Measurements from ENCODE around the gene FAM131A. TPM values are rescaled to one million over a fixed set of nuclear protein-coding genes. Genes with fewer than 3 reads are reported as not detected.

Gene FAM131A
- total RNA-seq, 1 experiment from 2014 or later: 23.0 TPM

GRCh38 chr3:184291738-184292445, 45.5 kb upstream of the FAM131A start:
- CTCF ChIA-PET: interaction anchor here (1.3 to 1.5 kb wide), 2 partner anchors 30 to 42 kb away, joined by 3 read pairs; partner anchors contain the start of genes CAMK2N2 and EEF1AKMT4
- H3K4me1 Mint-ChIP-seq: no peaks in the 10 kb centered on the region
- ATAC-seq (no peak), DNase-seq (ENCODE audit: low spot score) (no peak)
- POLR2A ChIA-PET: no interaction called here
- no peaks in the 10 kb centered on the region for H3K9me3 Mint-ChIP-seq
- H3K27me3 Mint-ChIP-seq (ENCODE audit: low read depth): peaks cover 5% of the 10 kb centered on the region; the same call in 1 of the 2 replicates
- H3K27ac Mint-ChIP-seq: no peak overlapping the region
- H3K4me3 Mint-ChIP-seq: no peak overlapping the region
- TF ChIP-seq ATF2 (CRISPR knock-in tag; IDR thresholded peaks at IDR 0.05; ENCODE audit: borderline replicate concordance, low read depth) (no peak), NFATC4 (CRISPR knock-in tag; IDR thresholded peaks at IDR 0.05) (no peak), NR2C2 (CRISPR knock-in tag; IDR thresholded peaks at IDR 0.05) (no peak), ZSCAN18 (CRISPR knock-in tag; IDR thresholded peaks at IDR 0.05) (no peak), TEAD1 (CRISPR knock-in tag; IDR thresholded peaks at IDR 0.05) (no peak), JUN (CRISPR knock-in tag; IDR thresholded peaks at IDR 0.05) (no peak), ERG (CRISPR knock-in tag; IDR thresholded peaks at IDR 0.05) (no peak), ETV6 (CRISPR knock-in tag; IDR thresholded peaks at IDR 0.05) (no peak), TCF7 (CRISPR knock-in tag; IDR thresholded peaks at IDR 0.05; ENCODE audit: low read depth) (no peak), USF1 (CRISPR knock-in tag; IDR thresholded peaks at IDR 0.05) (no peak), ESRRA (CRISPR knock-in tag; IDR thresholded peaks at IDR 0.05; ENCODE audit: borderline replicate concordance) (no peak), MXD4 (CRISPR knock-in tag; IDR thresholded peaks at IDR 0.05; ENCODE audit: borderline replicate concordance) (no peak), NFE2L1 (CRISPR knock-in tag; IDR thresholded peaks at IDR 0.05) (no peak), MAX (CRISPR knock-in tag; IDR thresholded peaks at IDR 0.05) (no peak), ZNF416 (CRISPR knock-in tag; IDR thresholded peaks at IDR 0.05) (no peak), IRF1 (CRISPR knock-in tag; IDR thresholded peaks at IDR 0.05) (no peak)
- no peaks in the 10 kb centered on the region for H3K36me3 Mint-ChIP-seq

- DNase-seq (ENCODE audit: low spot score) (no peak), ATAC-seq (no peak)
- CTCF ChIA-PET: no interaction called here
- H3K4me3 Mint-ChIP-seq: no peak overlapping the region
- no peak overlapping the region for H3K27ac Mint-ChIP-seq
- peaks cover 5% of the 10 kb centered on the region; the same call in 1 of the 2 replicates for H3K27me3 Mint-ChIP-seq (ENCODE audit: low read depth)
- POLR2A ChIA-PET: no interaction called here
- H3K4me1 Mint-ChIP-seq: peaks cover 12% of the 10 kb centered on the region
- H3K36me3 Mint-ChIP-seq: peaks cover 13% of the 10 kb centered on the region
- H3K9me3 Mint-ChIP-seq: no peaks in the 10 kb centered on the region
- TF ChIP-seq ZNF425 (CRISPR knock-in tag; conservative IDR thresholded peaks at IDR 0.05) (no peak), AFF4 (CRISPR knock-in tag; IDR thresholded peaks at IDR 0.05; ENCODE audit: borderline replicate concordance) (no peak), KAT7 (CRISPR knock-in tag; IDR thresholded peaks at IDR 0.05; ENCODE audit: borderline replicate concordance) (no peak), FOXP1 (CRISPR knock-in tag; IDR thresholded peaks at IDR 0.05; ENCODE audit: borderline replicate concordance) (no peak), ZBTB43 (CRISPR knock-in tag; IDR thresholded peaks at IDR 0.05) (no peak)
These were observed 41.6 kb upstream of the FAM131A start for GRCh38 chr3:184295771-184296170.

Measured in WTC11 (cell line).